Ishikawa (cell line): ENCODE measurements around the gene COL15A1.

ENCODE experiments used
- NFIC ChIP-seq: IDR thresholded peaks from 2 replicates; pipeline ENCODE4 v1.6.1; 2012
- TAF1 ChIP-seq: IDR thresholded peaks from 2 replicates; pipeline ENCODE4 v1.6.1; 2012; ENCODE audit warnings: low read depth, mild to moderate bottlenecking
- YY1 ChIP-seq: IDR thresholded peaks from 2 replicates; pipeline ENCODE4 v1.6.1; 2012; ENCODE audit warnings: low read depth
- TF ChIP-seq, protein P1 (sequence below): IDR thresholded peaks from 2 replicates; pipeline ENCODE4 v1.6.1; 2012

GRCh38 chr9:99103901-99104458 lies 160.3 kb downstream of the COL15A1 start:
- no peak for TF ChIP-seq YY1
- TF ChIP-seq NFIC = no peak
- no peak for TF ChIP-seq TAF1
- TF ChIP-seq, protein P1, sequence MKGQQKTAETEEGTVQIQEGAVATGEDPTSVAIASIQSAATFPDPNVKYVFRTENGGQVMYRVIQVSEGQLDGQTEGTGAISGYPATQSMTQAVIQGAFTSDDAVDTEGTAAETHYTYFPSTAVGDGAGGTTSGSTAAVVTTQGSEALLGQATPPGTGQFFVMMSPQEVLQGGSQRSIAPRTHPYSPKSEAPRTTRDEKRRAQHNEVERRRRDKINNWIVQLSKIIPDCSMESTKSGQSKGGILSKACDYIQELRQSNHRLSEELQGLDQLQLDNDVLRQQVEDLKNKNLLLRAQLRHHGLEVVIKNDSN = no peak
